Sigmoid colon (tissue), 4 donors: ENCODE results near the gene DHX35.

Experiments
- POLR2A ChIP-seq, 2 donors: fragments of 450-650 bp; IDR thresholded peaks; one replicate each; pipeline ENCODE4 v1.6.1; 2016; ENCODE audit warnings: antibody characterized with exemption in 2 of 2, mild to moderate bottlenecking in 2 of 2, moderate library complexity in 2 of 2
- POLR2AphosphoS5 ChIP-seq, 4 donors: sonication (generic); formaldehyde crosslinking; IDR thresholded peaks; one replicate each; pipeline ENCODE4 v1.6.1; 2017; ENCODE audit warnings: antibody characterized with exemption in 4 of 4
- TF ChIP-seq, protein P1 (sequence below), 4 experiments: fragments of 450-650 bp in 3 of 4; fragments of 200-600 bp in 1 of 4; IDR thresholded peaks; one replicate each; pipeline ENCODE4 v1.5.1; 2016 to 2019; ENCODE audit warnings: antibody characterized with exemption in 4 of 4, mild to moderate bottlenecking in 3 of 4, moderate library complexity in 2 of 4

DNA sequence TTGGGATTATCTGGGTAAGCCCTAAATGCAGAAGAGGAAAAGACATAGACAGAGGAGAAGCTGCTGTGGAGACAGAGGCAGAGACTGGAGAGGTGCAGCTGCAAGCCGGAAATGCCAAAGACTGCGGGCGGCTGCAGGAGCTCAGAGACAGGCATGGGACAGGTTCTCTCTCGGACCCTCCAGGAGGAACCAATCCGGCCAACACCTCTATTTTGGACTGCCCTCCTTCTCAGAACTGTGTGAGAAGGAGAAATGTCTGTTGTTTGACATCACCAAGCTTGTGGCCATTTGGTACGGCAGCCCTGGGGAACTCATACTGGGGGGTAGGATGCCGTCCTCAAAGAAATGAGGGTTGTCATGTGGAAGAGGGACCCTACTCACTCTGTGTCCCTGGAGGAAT is 95.0 kb downstream of the DHX35 start:
- TF ChIP-seq, protein P1, sequence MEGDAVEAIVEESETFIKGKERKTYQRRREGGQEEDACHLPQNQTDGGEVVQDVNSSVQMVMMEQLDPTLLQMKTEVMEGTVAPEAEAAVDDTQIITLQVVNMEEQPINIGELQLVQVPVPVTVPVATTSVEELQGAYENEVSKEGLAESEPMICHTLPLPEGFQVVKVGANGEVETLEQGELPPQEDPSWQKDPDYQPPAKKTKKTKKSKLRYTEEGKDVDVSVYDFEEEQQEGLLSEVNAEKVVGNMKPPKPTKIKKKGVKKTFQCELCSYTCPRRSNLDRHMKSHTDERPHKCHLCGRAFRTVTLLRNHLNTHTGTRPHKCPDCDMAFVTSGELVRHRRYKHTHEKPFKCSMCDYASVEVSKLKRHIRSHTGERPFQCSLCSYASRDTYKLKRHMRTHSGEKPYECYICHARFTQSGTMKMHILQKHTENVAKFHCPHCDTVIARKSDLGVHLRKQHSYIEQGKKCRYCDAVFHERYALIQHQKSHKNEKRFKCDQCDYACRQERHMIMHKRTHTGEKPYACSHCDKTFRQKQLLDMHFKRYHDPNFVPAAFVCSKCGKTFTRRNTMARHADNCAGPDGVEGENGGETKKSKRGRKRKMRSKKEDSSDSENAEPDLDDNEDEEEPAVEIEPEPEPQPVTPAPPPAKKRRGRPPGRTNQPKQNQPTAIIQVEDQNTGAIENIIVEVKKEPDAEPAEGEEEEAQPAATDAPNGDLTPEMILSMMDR (IDR thresholded peaks at IDR 0.05): no peak
- TF ChIP-seq POLR2A (IDR thresholded peaks at IDR 0.05) (no peak), POLR2AphosphoS5 (IDR thresholded peaks at IDR 0.05) (no peak)
